K562 (cell line): ENCODE results near the gene ATXN1. TPM values are rescaled to one million over a fixed set of nuclear protein-coding genes. Genes with fewer than 3 reads are reported as not detected.

Experiments
- ATAC-seq: fragments of 200-7000 bp; cut with Tn5 transposase; 3 replicates; pipeline ENCODE4 v1.9.1; 2020; ENCODE audit warnings: moderate library complexity
- BruUV-seq: library from RNA; stranded (reverse); fragments of 400-500 nt; replicated peaks from 2 replicates; lab custom pipeline; 2021; lab: Mats Ljungman, UMichigan
- CTCF ChIA-PET: fragments of 300-600 bp; formaldehyde crosslinking; extraction: SDS; loops from one replicate; lab custom pipeline; 2021; ENCODE audit warnings: low intra/inter-chr PET ratio; lab: Yijun Ruan, JAX
- POLR2A ChIA-PET: fragments of 300-600, 350-650 bp; sonication (Branson Sonifier 250); formaldehyde crosslinking; extraction: SDS; loops from one replicate; lab custom pipeline; 2021; ENCODE audit warnings: antibody characterized with exemption, inconsistent platforms; lab: Yijun Ruan, JAX
- DNase-seq, 4 experiments: peaks; one replicate each; pipeline versions ENCODE4 v3.0.0 to v3.0.0-alpha.2; 2011 to 2018; ENCODE audit warnings: low spot score in 3 of 4, mixed read lengths in 3 of 4; ENCODE audit errors: extremely low read depth in 1 of 4
- FAIRE-seq: peaks from 2 replicates; lab custom pipeline; 2011; peaks lifted over from hg19 to GRCh38; lab: Jason Lieb, UNC
- H2AFZ ChIP-seq: 2 replicates; pipeline ENCODE4 v1.6.0; 2011; ENCODE audit warnings: low read depth, low read length, control low read depth, inconsistent platforms
- H3K27ac ChIP-seq: fragments of 200-600 bp; 3 replicates; pipeline ENCODE4 v1.8.0; 2011; ENCODE audit warnings: low read depth, mild to moderate bottlenecking, control low read depth, inconsistent platforms, low read length, moderate library complexity, mixed read lengths; ENCODE audit errors: extremely low read depth
- H3K27me3 ChIP-seq, 2 experiments: fragments of 300-600 bp in 1 of 2; 2 replicates in 1 of 2; 3 replicates in 1 of 2; pipeline versions ENCODE4 v1.6.0 to v1.8.0; 2011; ENCODE audit warnings: inconsistent platforms in 2 of 2, low read length in 2 of 2, mild to moderate bottlenecking in 1 of 2, mixed read lengths in 1 of 2, moderate library complexity in 1 of 2; ENCODE audit not compliant: control insufficient read depth in 2 of 2, insufficient read depth in 2 of 2
- H3K36me3 ChIP-seq: fragments of 300-600 bp; 3 replicates; pipeline ENCODE4 v1.8.0; 2011; ENCODE audit warnings: mild to moderate bottlenecking, low read length, inconsistent platforms; ENCODE audit not compliant: control insufficient read depth, insufficient read depth
- H3K4me1 ChIP-seq, 2 experiments: fragments of 200-600 bp in 1 of 2; replicated peaks in 1 of 2; 2 replicates in 1 of 2; 3 replicates in 1 of 2; pipeline versions ENCODE4 v1.5.1 to v1.8.0; 2011; ENCODE audit warnings: inconsistent platforms in 2 of 2, low read length in 2 of 2, mild to moderate bottlenecking in 1 of 2, mixed read lengths in 1 of 2, moderate library complexity in 1 of 2; ENCODE audit not compliant: control insufficient read depth in 2 of 2, insufficient read depth in 2 of 2
- H3K4me2 ChIP-seq: 2 replicates; pipeline ENCODE4 v1.6.1; 2011; ENCODE audit warnings: low read length, control low read depth, inconsistent platforms, mixed read lengths; ENCODE audit not compliant: insufficient read depth
- H3K4me3 ChIP-seq: fragments of 200-600 bp; sonication (generic), shearing (Covaris generic); 2 replicates; pipeline ENCODE4 v1.5.1; 2016; ENCODE audit warnings: control low read depth, inconsistent platforms
- H3K79me2 ChIP-seq: fragments of 200-600 bp; 3 replicates; pipeline ENCODE4 v1.8.0; 2011; ENCODE audit warnings: low read length, inconsistent platforms; ENCODE audit not compliant: control insufficient read depth, insufficient read depth
- H3K9ac ChIP-seq, 2 experiments: 2 replicates each; pipeline versions ENCODE4 v1.6.0 to v1.6.1; 2011; ENCODE audit warnings: low read depth in 2 of 2, low read length in 2 of 2, control low read depth in 1 of 2, inconsistent platforms in 1 of 2, mild to moderate bottlenecking in 1 of 2, mixed read lengths in 1 of 2; ENCODE audit not compliant: insufficient read depth in 1 of 2
- H3K9me1 ChIP-seq: one replicate; pipeline ENCODE4 v1.6.0; 2011; ENCODE audit warnings: inconsistent platforms, mild to moderate bottlenecking, low read length, moderate library complexity; ENCODE audit not compliant: control insufficient read depth, insufficient read depth
- H3K9me3 ChIP-seq: replicated peaks from 2 replicates; pipeline ENCODE4 v1.5.1; 2011; ENCODE audit warnings: low read depth, low read length, inconsistent platforms; ENCODE audit not compliant: control insufficient read depth, insufficient read depth
- H4K20me1 ChIP-seq: replicated peaks from 2 replicates; pipeline ENCODE4 v1.6.1; 2011; ENCODE audit warnings: low read length, inconsistent platforms, mixed read lengths; ENCODE audit not compliant: control insufficient read depth, insufficient read depth
- CHD7 ChIP-seq: fragments of 200-600 bp; sonication (generic); IDR thresholded peaks from one replicate; pipeline ENCODE4 v1.6.1; 2012; ENCODE audit warnings: mild to moderate bottlenecking, low read depth, low read length, inconsistent platforms
- E2F4 ChIP-seq: sonication (generic); formaldehyde crosslinking; IDR thresholded peaks from 2 replicates; pipeline ENCODE4 v1.8.0; 2022; ENCODE audit warnings: mild to moderate bottlenecking, low read depth, missing genetic modification reagents
- HLTF ChIP-seq: fragments of 450-650 bp; IDR thresholded peaks from 2 replicates; pipeline ENCODE4 v1.6.1; 2016
- L3MBTL2 ChIP-seq: fragments of 450-650 bp; IDR thresholded peaks from 2 replicates; pipeline ENCODE4 v1.6.1; 2016; ENCODE audit warnings: mild to moderate bottlenecking, moderate library complexity
- MCM3 ChIP-seq: fragments of 450-650 bp; IDR thresholded peaks from 2 replicates; pipeline ENCODE4 v1.6.1; 2016
- POLR2A ChIP-seq: fragments of 450-650 bp; conservative IDR thresholded peaks from 2 replicates; pipeline ENCODE4 v1.6.1; 2016
- ZNF121 ChIP-seq: sonication (generic); formaldehyde crosslinking; conservative IDR thresholded peaks from 2 replicates; pipeline ENCODE4 v1.8.0; 2022; ENCODE audit warnings: missing genetic modification reagents
- ZNF274 ChIP-seq: IDR thresholded peaks from 2 replicates; pipeline ENCODE4 v1.6.1; 2011; ENCODE audit warnings: low read depth, mild to moderate bottlenecking, low read length, moderate library complexity, borderline replicate concordance
- ZSCAN32 ChIP-seq: fragments of 450-650 bp; formaldehyde crosslinking; IDR thresholded peaks from 2 replicates; pipeline ENCODE4 v1.4.0; 2020; ENCODE audit warnings: mild to moderate bottlenecking, moderate library complexity
- WGBS: fragments of 100-300 bp; shearing (Covaris generic); methylation state at CpG from one replicate; pipeline ENCODE4 v1.1.6; 2016; ENCODE audit warnings: low coverage, mixed read lengths; ENCODE audit not compliant: insufficient coverage; ENCODE audit errors: missing lambda C conversion rate; 5-methylcytosine and 5-hydroxymethylcytosine counted together
- in situ Hi-C: fragments of 300-500 bp; cut with MboI; formaldehyde crosslinking; loops from 4 replicates; pipeline ENCODE4 v1.15.0; 2018; ENCODE audit warnings: inconsistent platforms, mixed read lengths
- intact Hi-C: fragments of 100-400 bp; cut with micrococcal nuclease; formaldehyde crosslinking; loops from 2 replicates; pipeline ENCODE4 v1.14.2; 2022
- polyA plus RNA-seq, 8 experiments: library from polyadenylated mRNA; depleted of rRNA in 4 of 8; stranded (reverse) in 5 of 8; unstranded in 3 of 8; fragments of >200 nt; fragmentation: Nextera tagmentation in 2 of 8; fragmentation: Illumina TruSeq in 1 of 8; extraction: Ambion mirVana in 2 of 8; extraction: Trizol in 1 of 8; gene quantifications; 2 replicates each; pipeline versions ENCODE4 v1.2.1 to v1.2.3, GENCODE V29; 2011 to 2014; ENCODE audit warnings: inconsistent platforms in 1 of 8, missing spikeins in 1 of 8
- total RNA-seq, 7 experiments: library from RNA; depleted of rRNA in 6 of 7; stranded (reverse); fragments of >200 nt in 6 of 7; fragmentation: Illumina TruSeq in 2 of 7; extraction: Trizol in 2 of 7; gene quantifications; 2 replicates each; pipeline versions ENCODE4 v1.2.1 to v1.2.3, GENCODE V29; 2011 to 2021; ENCODE audit warnings: low replicate concordance in 1 of 7
- TF ChIP-seq, protein P1 (sequence below): sonication (generic); formaldehyde crosslinking; IDR thresholded peaks from 2 replicates; pipeline ENCODE4 v1.9.0; 2022; ENCODE audit warnings: mild to moderate bottlenecking, missing genetic modification reagents

ATXN1 gene
- total and polyA plus RNA-seq, 9 of the 15 experiments (the other 6 are each of a cell fraction or from before 2014, with no cell fraction given), result under 0.01 to 1.2 (median 0.58) TPM

DNA sequence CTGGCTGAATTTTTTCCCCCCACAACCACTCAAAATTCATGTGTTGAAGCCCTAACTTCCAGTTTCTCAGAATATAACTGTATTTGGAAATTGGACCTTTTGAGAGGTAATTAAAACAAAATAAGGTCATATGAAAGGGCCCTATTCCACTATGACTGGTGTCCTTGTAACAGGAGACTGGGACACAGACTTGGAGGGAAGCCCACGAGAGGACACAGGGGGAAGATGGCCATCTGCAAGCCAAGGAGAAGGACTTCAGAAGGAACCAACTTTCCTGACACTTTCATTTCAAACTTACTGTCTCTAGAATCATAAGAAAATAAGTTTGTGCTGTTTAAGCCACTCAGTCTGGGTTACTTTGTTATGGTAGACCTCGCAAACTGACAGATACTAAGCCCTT is 134.6 kb downstream of the ATXN1 start:
- WGBS, result 0% methylated on average over 2 of the region's 2 CpGs
- TF ChIP-seq MCM3 (no peak), ZNF121 (CRISPR knock-in tag) (no peak), E2F4 (CRISPR knock-in tag) (no peak), L3MBTL2 (no peak), ZNF274 (no peak), POLR2A (no peak), CHD7 (no peak), HLTF (no peak), ZSCAN32 (CRISPR knock-in tag) (no peak)
- TF ChIP-seq, protein P1, sequence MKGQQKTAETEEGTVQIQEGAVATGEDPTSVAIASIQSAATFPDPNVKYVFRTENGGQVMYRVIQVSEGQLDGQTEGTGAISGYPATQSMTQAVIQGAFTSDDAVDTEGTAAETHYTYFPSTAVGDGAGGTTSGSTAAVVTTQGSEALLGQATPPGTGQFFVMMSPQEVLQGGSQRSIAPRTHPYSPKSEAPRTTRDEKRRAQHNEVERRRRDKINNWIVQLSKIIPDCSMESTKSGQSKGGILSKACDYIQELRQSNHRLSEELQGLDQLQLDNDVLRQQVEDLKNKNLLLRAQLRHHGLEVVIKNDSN (CRISPR knock-in tag), result no peak
- TF ChIP-seq, all 486 proteins: peak for 0
- CTCF ChIA-PET, result no interaction called here

More for the DNA sequence above, 134.6 kb downstream of the ATXN1 start:
- intact Hi-C loops (no loop called here), in situ Hi-C loops (no loop called here)
- Histone ChIP-seq H3K36me3 (no peaks in the 10 kb centered on the region), H3K4me1 (0 out of 5 replicates have a peak, but pooled peaks cover 0 to 2% of the 10 kb centered on the region in 2 experiments), H3K79me2 (no peaks in the 10 kb centered on the region), H3K9me3 (no peaks in the 10 kb centered on the region), H2AFZ (no peak overlapping the region), H4K20me1 (no peaks in the 10 kb centered on the region), H3K4me3 (no peak overlapping the region), H3K27me3 (no peaks in the 10 kb centered on the region), H3K9ac (no peak overlapping the region), H3K4me2 (no peak overlapping the region), H3K9me1 (no peaks in the 10 kb centered on the region), H3K27ac (no peak overlapping the region)
- FAIRE-seq (no peak), ATAC-seq (no peak), DNase-seq (no peak)
- POLR2A ChIA-PET, result interaction anchor here (0.6 kb wide), 1 partner anchor 9 kb away, joined by 4 read pairs; no protein-coding TSS in a partner anchor
- no TSS peak for BruUV-seq
